GM12892 (cell line): Measurements from ENCODE around the gene CBX5.

Source experiments
- POLR2A ChIP-seq: IDR thresholded peaks from 2 replicates; pipeline ENCODE4 v1.6.1; 2011; ENCODE audit warnings: low read depth, low read length, control low read depth
- POLR2AphosphoS5 ChIP-seq: IDR thresholded peaks from 2 replicates; pipeline ENCODE4 v1.6.1; 2011; ENCODE audit warnings: low read depth, low read length, control low read depth
- TAF1 ChIP-seq: IDR thresholded peaks from 2 replicates; pipeline ENCODE4 v1.6.1; 2011; ENCODE audit warnings: low read depth, mild to moderate bottlenecking, control low read depth, low read length, borderline replicate concordance

- TF ChIP-seq POLR2AphosphoS5 (no peak), POLR2A (no peak), TAF1 (no peak)
Measured at GRCh38 chr12:54262403-54262925, 17.5 kb downstream of the CBX5 start.
